ENCODE data around the gene NATD1.

DNA sequence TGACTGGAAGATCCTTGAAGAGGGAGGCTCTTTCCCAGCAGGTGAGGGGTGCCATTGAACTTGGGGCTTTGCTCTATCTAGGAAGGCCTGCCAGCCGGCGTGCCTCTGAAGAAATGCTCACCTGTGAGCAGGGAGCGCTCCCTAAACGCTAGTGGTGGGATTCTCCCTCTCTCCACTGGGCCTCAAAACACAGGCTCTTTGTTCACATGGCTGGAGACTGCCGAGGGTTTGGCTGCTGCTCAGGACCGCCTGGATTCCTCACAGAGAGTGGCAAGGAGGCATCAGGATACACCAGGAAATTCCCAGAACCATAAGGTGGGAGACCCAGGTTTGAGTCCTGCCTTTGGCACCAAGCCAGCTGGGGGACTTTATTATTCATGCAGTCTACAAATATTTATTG lies 21.7 kb downstream of the NATD1 start:
- TF ChIP-seq CTCF (IDR thresholded peaks at IDR 0.05; ENCODE audit: low read depth, low read length) (no peak), EZH2phosphoT487 (IDR thresholded peaks at IDR 0.05; ENCODE audit: low read depth) (no peak)
